Lower leg skin (tissue), 4 donors: Measurements from ENCODE around the gene AATF. TPM values are rescaled to one million over a fixed set of nuclear protein-coding genes. Genes with fewer than 3 reads are reported as not detected.

Source experiments
- DNase-seq, 2 donors: peaks; one replicate each; pipeline ENCODE4 v3.0.0-alpha.2; 2019; ENCODE audit warnings: low spot score in 2 of 2
- H3K4me3 ChIP-seq: fragments of 200-600 bp; sonication (generic); 2 replicates; pipeline ENCODE4 v1.5.1; 2017; ENCODE audit warnings: mild to moderate bottlenecking, low read depth; ENCODE audit not compliant: poor library complexity, severe bottlenecking
- POLR2A ChIP-seq, 2 donors: fragments of 450-650 bp; IDR thresholded peaks; one replicate each; pipeline ENCODE4 v1.6.1; 2016 to 2017; ENCODE audit warnings: antibody characterized with exemption in 2 of 2, mild to moderate bottlenecking in 1 of 2, moderate library complexity in 1 of 2
- WGBS, 2 donors: methylation state at CpG; one replicate each; pipeline ENCODE4 v1.1.5; 2018; 5-methylcytosine and 5-hydroxymethylcytosine counted together
- intact Hi-C: fragments of 100-400 bp; cut with DNase I; formaldehyde crosslinking; loops from one replicate; pipeline ENCODE4 v1.15.0; 2023; ENCODE audit warnings: low total_unique reads
- total RNA-seq, 4 donors: library from RNA; depleted of rRNA; stranded (reverse); fragments of >200 nt; gene quantifications; one replicate each; pipeline ENCODE4 v1.1.0, GENCODE V29; 2016
- TF ChIP-seq, protein P1 (sequence below), 3 donors: fragments of 450-650 bp; IDR thresholded peaks; one replicate each; pipeline ENCODE4 v1.5.1; 2016; ENCODE audit warnings: antibody characterized with exemption in 3 of 3, mild to moderate bottlenecking in 3 of 3, moderate library complexity in 2 of 3

The AATF gene
- total RNA-seq, 4 donors from 2014 or later, result 32.1 to 64.4 (median 50.6) TPM

DNA sequence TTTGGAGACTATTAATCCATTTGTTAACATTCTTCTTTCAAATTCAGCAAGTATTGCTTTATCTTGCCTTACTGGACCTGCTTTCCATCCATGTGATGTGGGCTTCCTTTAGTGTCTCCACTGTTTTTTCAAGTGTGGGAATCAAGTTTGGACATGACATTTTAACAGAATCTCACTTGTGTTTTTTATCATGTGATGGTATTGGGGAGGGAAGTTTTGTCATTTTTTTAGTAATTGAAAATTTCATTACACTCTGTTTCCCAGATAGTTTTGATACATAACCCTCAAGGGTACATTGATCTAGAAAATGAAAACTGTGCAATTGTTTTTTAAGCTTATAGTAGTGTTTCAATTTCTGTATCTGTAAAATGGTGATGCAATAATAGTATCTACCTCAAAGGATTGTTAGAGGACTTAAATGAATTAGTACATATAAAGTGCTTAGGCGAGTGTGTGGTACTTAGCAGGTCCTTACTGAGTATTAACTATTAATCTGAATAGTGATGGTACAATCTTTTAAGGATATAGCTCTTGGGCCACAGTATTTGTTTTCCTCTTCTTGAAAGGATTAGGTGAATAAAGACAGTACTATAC, 27.3 kb downstream of the AATF start:
- 87 to 94% methylated on average over 1 of the region's 1 CpG for WGBS, 2 donors
- H3K4me3 ChIP-seq, result no peak overlapping the region
- intact Hi-C loops, result no loop called here
- no peak for TF ChIP-seq POLR2A (IDR thresholded peaks at IDR 0.05)
- TF ChIP-seq, protein P1, sequence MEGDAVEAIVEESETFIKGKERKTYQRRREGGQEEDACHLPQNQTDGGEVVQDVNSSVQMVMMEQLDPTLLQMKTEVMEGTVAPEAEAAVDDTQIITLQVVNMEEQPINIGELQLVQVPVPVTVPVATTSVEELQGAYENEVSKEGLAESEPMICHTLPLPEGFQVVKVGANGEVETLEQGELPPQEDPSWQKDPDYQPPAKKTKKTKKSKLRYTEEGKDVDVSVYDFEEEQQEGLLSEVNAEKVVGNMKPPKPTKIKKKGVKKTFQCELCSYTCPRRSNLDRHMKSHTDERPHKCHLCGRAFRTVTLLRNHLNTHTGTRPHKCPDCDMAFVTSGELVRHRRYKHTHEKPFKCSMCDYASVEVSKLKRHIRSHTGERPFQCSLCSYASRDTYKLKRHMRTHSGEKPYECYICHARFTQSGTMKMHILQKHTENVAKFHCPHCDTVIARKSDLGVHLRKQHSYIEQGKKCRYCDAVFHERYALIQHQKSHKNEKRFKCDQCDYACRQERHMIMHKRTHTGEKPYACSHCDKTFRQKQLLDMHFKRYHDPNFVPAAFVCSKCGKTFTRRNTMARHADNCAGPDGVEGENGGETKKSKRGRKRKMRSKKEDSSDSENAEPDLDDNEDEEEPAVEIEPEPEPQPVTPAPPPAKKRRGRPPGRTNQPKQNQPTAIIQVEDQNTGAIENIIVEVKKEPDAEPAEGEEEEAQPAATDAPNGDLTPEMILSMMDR (IDR thresholded peaks at IDR 0.05), result no peak
- DNase-seq, result no peak

DNA sequence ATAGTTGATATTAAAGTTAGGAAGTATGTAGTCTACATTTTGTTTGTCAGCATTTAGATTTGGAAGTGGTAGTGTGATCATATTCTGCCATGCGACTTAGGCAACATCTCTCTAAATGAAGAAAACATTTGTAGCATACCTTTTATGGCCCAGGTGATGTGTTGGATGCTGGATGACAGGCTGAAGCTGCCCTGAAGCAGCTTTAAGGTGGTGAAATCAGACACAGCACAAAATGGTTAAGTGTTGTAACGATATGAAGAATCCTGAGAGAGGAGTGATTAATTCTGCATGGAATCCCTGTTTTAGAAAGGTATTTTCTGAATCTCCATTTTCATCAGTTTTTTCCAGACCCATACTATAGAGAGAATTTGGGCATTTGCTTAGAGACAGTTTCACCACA, 28.3 kb downstream of the AATF start:
- TF ChIP-seq, protein P1 (IDR thresholded peaks at IDR 0.05), result no peak
- TF ChIP-seq POLR2A (IDR thresholded peaks at IDR 0.05), result no peak
- intact Hi-C loops, result no loop called here
- DNase-seq, result no peak
- H3K4me3 ChIP-seq, result no peak overlapping the region
- 79 to 85% methylated on average over 2 of the region's 2 CpGs for WGBS, 2 donors

DNA sequence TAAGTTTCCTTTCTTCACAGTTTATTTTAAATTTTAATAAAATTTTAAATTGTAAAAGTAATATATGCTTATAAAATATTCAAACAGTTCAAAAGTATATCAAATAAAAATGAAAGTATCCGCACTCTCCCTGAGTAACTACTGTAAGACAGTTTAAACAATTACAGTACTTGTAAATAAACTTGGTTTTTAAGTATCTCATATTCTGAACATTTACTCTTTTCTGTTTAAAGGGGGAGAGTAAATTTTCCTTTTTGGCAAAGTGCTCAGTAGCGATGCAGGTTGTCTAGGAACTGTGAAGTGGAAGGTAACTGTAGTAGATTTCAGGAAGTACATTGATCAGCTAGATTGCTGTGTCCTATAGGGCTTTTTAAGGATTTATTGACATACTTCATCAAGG, 28.8 kb downstream of the AATF start:
- DNase-seq, result no peak
- 98 to 99% methylated on average over 2 of the region's 2 CpGs for WGBS, 2 donors
- TF ChIP-seq POLR2A (IDR thresholded peaks at IDR 0.05), result no peak
- TF ChIP-seq, protein P1 (IDR thresholded peaks at IDR 0.05), result no peak
- intact Hi-C loops, result no loop called here
- no peak overlapping the region for H3K4me3 ChIP-seq

DNA sequence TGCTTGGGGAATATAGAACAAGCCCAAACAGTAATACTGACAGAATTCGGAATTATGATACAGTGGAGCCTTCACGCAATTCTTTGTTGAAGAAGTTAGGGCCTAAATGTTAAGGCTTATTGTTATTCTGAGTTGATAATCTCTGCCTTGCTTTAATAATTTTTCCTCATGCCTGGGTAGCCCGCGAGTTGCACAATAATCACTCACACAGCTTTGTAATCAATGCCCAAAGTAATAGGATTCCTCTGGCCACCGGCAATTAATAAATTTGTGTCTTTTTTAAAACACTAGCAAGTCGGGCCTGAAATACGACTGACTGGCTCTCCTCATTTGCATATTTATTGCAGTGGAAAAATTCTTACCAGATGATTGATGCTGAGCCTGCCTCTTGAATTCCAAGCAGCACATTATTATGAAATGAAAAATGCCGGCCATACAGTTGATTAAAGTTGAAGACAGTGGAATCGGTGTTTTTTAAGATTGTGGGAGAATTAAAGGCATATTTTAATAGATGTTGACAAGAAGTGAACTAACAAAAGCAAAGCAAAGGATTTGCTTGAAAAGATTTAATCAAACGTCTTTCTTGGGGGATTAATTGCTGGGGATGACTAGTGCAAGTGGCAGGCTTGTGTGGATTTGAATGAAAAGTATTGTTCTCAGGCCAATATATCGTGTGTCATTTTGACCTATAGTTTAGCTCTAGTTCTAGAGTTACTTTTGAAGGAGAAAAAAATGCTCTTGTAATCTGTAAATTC, 30.2 kb downstream of the AATF start:
- H3K4me3 ChIP-seq, result no peak overlapping the region
- 53% methylated on average over 11 of the region's 11 CpGs for WGBS, 2 donors
- no peak for TF ChIP-seq POLR2A (IDR thresholded peaks at IDR 0.05)
- TF ChIP-seq, protein P1 (IDR thresholded peaks at IDR 0.05), result no peak
- DNase-seq, result no peak
- intact Hi-C loops, result no loop called here

DNA sequence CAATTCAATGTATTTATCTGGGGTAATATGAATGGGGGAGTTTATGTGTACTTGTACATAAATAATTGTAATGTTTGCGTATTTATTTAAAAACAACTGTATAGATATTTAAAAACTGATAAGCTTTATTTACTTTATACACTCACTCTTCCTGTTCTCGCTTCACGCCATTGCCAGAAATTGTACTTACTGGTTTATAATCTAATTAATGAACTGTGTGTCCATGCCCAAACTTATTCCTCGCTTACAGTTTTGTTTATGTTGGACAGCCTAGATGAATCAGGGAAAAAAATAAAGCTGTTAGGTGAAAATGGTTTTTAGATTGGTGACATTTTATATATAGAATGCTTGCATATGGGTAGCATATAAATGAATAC, 30.8 kb downstream of the AATF start:
- TF ChIP-seq, protein P1 (IDR thresholded peaks at IDR 0.05), result no peak
- no peak for TF ChIP-seq POLR2A (IDR thresholded peaks at IDR 0.05)
- H3K4me3 ChIP-seq, result no peak overlapping the region
- intact Hi-C loops, result no loop called here
- DNase-seq, result no peak
- 71 to 79% methylated on average over 4 of the region's 4 CpGs for WGBS, 2 donors
